Measurements from ENCODE around the gene CRABP1.

DNA sequence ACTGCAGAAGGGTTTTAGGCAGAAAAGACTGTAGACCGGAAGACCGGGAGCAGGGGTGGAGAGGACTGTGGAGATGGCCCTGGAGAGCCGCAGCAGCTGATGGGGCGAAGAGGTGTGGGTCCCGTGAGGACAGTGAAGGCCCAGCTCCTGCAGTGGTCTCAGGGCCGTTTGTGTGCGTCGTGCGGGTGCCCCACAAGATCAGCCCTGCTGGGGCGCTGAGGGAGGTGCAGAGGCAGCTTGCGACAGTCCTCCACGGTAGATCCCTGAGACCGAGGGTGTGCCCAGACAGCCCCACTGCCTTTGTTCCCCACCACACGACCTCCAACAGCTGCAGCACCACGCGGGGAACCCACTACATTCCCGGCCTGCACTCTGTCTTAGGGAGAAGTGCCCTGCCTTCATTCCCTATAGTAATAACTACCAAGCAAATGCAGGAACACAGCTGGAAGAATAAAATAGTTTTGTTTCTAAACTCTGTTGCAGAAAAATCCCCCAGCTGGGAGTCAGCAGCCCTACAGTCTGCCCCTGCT is 19.0 kb upstream of the CRABP1 start:
- TF ChIP-seq POLR2AphosphoS5 (IDR thresholded peaks at IDR 0.05), result no peak
- TF ChIP-seq, protein P1, sequence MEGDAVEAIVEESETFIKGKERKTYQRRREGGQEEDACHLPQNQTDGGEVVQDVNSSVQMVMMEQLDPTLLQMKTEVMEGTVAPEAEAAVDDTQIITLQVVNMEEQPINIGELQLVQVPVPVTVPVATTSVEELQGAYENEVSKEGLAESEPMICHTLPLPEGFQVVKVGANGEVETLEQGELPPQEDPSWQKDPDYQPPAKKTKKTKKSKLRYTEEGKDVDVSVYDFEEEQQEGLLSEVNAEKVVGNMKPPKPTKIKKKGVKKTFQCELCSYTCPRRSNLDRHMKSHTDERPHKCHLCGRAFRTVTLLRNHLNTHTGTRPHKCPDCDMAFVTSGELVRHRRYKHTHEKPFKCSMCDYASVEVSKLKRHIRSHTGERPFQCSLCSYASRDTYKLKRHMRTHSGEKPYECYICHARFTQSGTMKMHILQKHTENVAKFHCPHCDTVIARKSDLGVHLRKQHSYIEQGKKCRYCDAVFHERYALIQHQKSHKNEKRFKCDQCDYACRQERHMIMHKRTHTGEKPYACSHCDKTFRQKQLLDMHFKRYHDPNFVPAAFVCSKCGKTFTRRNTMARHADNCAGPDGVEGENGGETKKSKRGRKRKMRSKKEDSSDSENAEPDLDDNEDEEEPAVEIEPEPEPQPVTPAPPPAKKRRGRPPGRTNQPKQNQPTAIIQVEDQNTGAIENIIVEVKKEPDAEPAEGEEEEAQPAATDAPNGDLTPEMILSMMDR (IDR thresholded peaks at IDR 0.05), result no peak
- no peak for TF ChIP-seq POLR2A (IDR thresholded peaks at IDR 0.05)

Data from gastroesophageal sphincter (tissue), 3 donors.